Esophagus squamous epithelium (tissue), 5 donors: ENCODE data around the gene PLCZ1. TPM values are rescaled to one million over a fixed set of nuclear protein-coding genes. Genes with fewer than 3 reads are reported as not detected.

Source experiments
- DNase-seq: peaks from one replicate; lab custom pipeline; 2025; lab: John Stamatoyannopoulos, UW
- H3K27ac ChIP-seq, 4 donors: fragments of 200-600 bp; sonication (generic); one replicate each; pipeline ENCODE4 v1.5.1; 2016 to 2019; ENCODE audit warnings: mild to moderate bottlenecking in 1 of 4
- H3K27me3 ChIP-seq, 4 donors: fragments of 200-600 bp; sonication (generic); 1 replicate in 3 of 4; 2 replicates in 1 of 4; pipeline versions ENCODE4 v1.5.1 to v1.6.0; 2017 to 2021; ENCODE audit warnings: antibody characterized with exemption in 1 of 4
- H3K36me3 ChIP-seq, 3 donors: fragments of 200-600 bp; sonication (generic); one replicate each; pipeline ENCODE4 v1.5.1; 2016 to 2019
- H3K4me1 ChIP-seq, 3 donors: fragments of 200-600 bp; sonication (generic); one replicate each; pipeline ENCODE4 v1.5.1; 2017 to 2019
- H3K4me3 ChIP-seq, 4 donors: fragments of 200-600 bp; sonication (generic); 1 replicate in 3 of 4; 2 replicates in 1 of 4; pipeline ENCODE4 v1.5.1; 2016 to 2019; ENCODE audit warnings: mild to moderate bottlenecking in 2 of 4, moderate library complexity in 1 of 4
- H3K9me3 ChIP-seq, 3 donors: fragments of 200-600 bp; sonication (generic); one replicate each; pipeline ENCODE4 v1.5.1; 2016 to 2019
- POLR2A ChIP-seq, 4 donors: fragments of 450-650 bp; IDR thresholded peaks; one replicate each; pipeline ENCODE4 v1.6.1; 2017; ENCODE audit warnings: antibody characterized with exemption in 4 of 4, mild to moderate bottlenecking in 4 of 4, moderate library complexity in 3 of 4
- WGBS, 2 donors: methylation state at CpG; one replicate each; pipeline ENCODE4 v1.1.5; 2018; 5-methylcytosine and 5-hydroxymethylcytosine counted together
- intact Hi-C: fragments of 100-400 bp; cut with DNase I; formaldehyde crosslinking; loops from one replicate; pipeline ENCODE4 v1.15.0; 2022
- total RNA-seq, 4 donors: library from RNA; depleted of rRNA; stranded (reverse); fragments of >200 nt; gene quantifications; one replicate each; pipeline ENCODE4 v1.1.0, GENCODE V29; 2016
- TF ChIP-seq, protein P1 (sequence below), 6 experiments: fragments of 450-650 bp in 4 of 6; fragments of 200-600 bp in 2 of 6; sonication (generic) in 2 of 6; IDR thresholded peaks; one replicate each; pipeline ENCODE4 v1.5.1; 2016 to 2019; ENCODE audit warnings: antibody characterized with exemption in 6 of 6, mild to moderate bottlenecking in 4 of 6, moderate library complexity in 4 of 6
- donor health status: DM: yes; HTN: yes; CAD: no.

The PLCZ1 gene
- total RNA-seq, 4 donors from 2014 or later = not detected

GRCh38 chr12:18749386-18749957 is 11.7 kb upstream of the PLCZ1 start:
- no peak for DNase-seq
- no peaks in the 10 kb centered on the region for H3K27me3 ChIP-seq
- no peaks in the 10 kb centered on the region for H3K9me3 ChIP-seq
- no peak for TF ChIP-seq POLR2A (IDR thresholded peaks at IDR 0.05)
- TF ChIP-seq, protein P1, sequence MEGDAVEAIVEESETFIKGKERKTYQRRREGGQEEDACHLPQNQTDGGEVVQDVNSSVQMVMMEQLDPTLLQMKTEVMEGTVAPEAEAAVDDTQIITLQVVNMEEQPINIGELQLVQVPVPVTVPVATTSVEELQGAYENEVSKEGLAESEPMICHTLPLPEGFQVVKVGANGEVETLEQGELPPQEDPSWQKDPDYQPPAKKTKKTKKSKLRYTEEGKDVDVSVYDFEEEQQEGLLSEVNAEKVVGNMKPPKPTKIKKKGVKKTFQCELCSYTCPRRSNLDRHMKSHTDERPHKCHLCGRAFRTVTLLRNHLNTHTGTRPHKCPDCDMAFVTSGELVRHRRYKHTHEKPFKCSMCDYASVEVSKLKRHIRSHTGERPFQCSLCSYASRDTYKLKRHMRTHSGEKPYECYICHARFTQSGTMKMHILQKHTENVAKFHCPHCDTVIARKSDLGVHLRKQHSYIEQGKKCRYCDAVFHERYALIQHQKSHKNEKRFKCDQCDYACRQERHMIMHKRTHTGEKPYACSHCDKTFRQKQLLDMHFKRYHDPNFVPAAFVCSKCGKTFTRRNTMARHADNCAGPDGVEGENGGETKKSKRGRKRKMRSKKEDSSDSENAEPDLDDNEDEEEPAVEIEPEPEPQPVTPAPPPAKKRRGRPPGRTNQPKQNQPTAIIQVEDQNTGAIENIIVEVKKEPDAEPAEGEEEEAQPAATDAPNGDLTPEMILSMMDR (IDR thresholded peaks at IDR 0.05) = no peak
- no peaks in the 10 kb centered on the region for H3K36me3 ChIP-seq
- H3K4me1 ChIP-seq = peaks cover 0 to 13% (median 0%) of the 10 kb centered on the region in 3 donors
- no peak overlapping the region for H3K4me3 ChIP-seq
- 51 to 66% methylated on average over 4 of the region's 4 CpGs for WGBS, 2 donors
- intact Hi-C loops = no loop called here
- no peak overlapping the region for H3K27ac ChIP-seq

- 75 to 80% methylated on average over 1 of the region's 1 CpG for WGBS, 2 donors
- Histone ChIP-seq H3K27me3 (no peaks in the 10 kb centered on the region), H3K9me3 (no peaks in the 10 kb centered on the region), H3K4me1 (peaks cover 0 to 6% (median 0%) of the 10 kb centered on the region in 3 donors), H3K4me3 (no peak overlapping the region), H3K27ac (no peak overlapping the region), H3K36me3 (no peaks in the 10 kb centered on the region)
- no peak for DNase-seq
- TF ChIP-seq, protein P1 (IDR thresholded peaks at IDR 0.05) = no peak
- no peak for TF ChIP-seq POLR2A (IDR thresholded peaks at IDR 0.05)
- intact Hi-C loops = no loop called here
These were observed 10.1 kb upstream of the PLCZ1 start for GRCh38 chr12:18747895-18748294.

DNA sequence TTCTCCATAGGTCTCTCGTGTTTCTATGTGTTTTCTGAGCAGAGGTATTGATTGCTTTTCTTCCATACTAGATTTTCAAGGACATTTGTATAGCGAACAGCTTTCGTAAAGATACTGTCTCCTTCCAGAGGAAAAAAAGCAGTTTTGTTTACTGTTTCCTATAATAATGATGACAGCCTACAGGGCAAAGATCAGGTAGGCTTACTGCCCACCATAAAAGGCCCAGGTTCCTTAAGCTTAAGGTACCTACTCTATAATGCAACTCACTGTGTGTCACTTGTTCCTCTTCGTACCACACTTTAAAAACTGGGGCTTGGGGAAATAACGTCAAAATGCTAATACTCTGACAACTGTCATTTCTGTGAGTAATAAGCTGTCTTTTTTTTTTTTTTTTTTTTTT is 6.7 kb downstream of the PLCZ1 start:
- Histone ChIP-seq H3K4me1 (no peaks in the 10 kb centered on the region), H3K27me3 (no peaks in the 10 kb centered on the region), H3K36me3 (no peaks in the 10 kb centered on the region), H3K9me3 (peaks cover 0 to 12% (median 7%) of the 10 kb centered on the region in 3 donors), H3K27ac (no peak overlapping the region), H3K4me3 (no peak overlapping the region)
- intact Hi-C loops = no loop called here
- DNase-seq = no peak
- 74 to 79% methylated on average over 5 of the region's 5 CpGs for WGBS, 2 donors
- TF ChIP-seq, protein P1 (IDR thresholded peaks at IDR 0.05) = no peak
- TF ChIP-seq POLR2A (IDR thresholded peaks at IDR 0.05) = no peak

DNA sequence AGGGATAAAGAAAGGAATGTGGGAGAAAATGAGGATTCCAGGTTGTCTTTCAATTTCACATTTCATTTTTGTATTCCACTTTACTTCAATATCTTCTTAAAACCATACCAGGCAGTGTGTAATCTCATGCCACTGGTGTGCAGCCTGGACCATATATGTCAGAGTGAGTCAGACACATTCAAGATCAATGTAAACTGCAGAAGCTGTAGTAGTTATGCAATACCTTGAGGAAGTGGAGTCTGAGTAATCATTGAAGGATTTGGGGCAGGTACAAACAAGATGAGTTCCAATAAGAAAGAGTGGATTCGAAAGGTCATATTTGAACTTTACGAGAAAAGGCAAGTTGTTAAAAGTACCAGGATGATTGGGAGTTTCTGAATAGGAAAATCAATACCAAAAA is 14.1 kb downstream of the PLCZ1 start:
- no peaks in the 10 kb centered on the region for H3K27me3 ChIP-seq
- no peaks in the 10 kb centered on the region for H3K9me3 ChIP-seq
- no peaks in the 10 kb centered on the region for H3K4me1 ChIP-seq
- H3K36me3 ChIP-seq = no peaks in the 10 kb centered on the region
- peak overlapping the region in 2 of 4 donors; percentile 40 to 53 for H3K27ac ChIP-seq
- TF ChIP-seq, protein P1 (IDR thresholded peaks at IDR 0.05) = no peak
- TF ChIP-seq POLR2A (IDR thresholded peaks at IDR 0.05) = no peak
- 37 to 63% methylated on average over 2 of the region's 2 CpGs for WGBS, 2 donors
- DNase-seq = no peak
- H3K4me3 ChIP-seq = peak overlapping the region in 1 of 4 donors; percentile 17
- intact Hi-C loops = no loop called here

DNA sequence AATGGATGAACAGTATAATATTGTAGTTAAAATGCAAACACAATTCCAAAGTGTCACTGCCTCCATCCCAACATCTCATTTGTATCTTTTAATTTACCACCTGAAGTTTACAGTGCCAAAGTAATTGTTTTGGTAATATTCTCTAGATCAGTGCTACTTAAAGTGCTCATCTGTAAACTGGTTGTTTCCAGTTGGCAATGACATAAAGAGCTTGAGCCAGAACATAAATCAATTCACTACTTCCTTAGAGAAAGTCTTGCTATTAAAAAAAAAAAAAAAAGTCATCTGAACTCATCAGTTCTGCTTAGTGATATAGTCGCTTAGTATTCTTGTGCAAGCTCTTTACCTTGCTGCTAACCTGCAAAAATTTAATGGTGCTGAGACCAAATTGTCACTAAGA is 16.4 kb downstream of the PLCZ1 start:
- no peak overlapping the region for H3K27ac ChIP-seq
- H3K4me3 ChIP-seq = no peak overlapping the region
- TF ChIP-seq, protein P1 (IDR thresholded peaks at IDR 0.05) = no peak
- TF ChIP-seq POLR2A (IDR thresholded peaks at IDR 0.05) = no peak
- H3K27me3 ChIP-seq = no peaks in the 10 kb centered on the region
- no peaks in the 10 kb centered on the region for H3K4me1 ChIP-seq
- no peak for DNase-seq
- 72 to 75% methylated on average over 1 of the region's 1 CpG for WGBS, 2 donors
- H3K36me3 ChIP-seq = no peaks in the 10 kb centered on the region
- no peaks in the 10 kb centered on the region for H3K9me3 ChIP-seq
- intact Hi-C loops = no loop called here
